NAMALWA (cell line): ENCODE data around the gene AUTS2.
A peak's percentile ranks its signal among the peaks of the same experiment; 100 is the strongest.

Experiments used
- DNase-seq: peaks from one replicate; pipeline ENCODE4 v3.0.0-alpha.2; 2015; ENCODE audit warnings: low spot score

Gene AUTS2

DNA sequence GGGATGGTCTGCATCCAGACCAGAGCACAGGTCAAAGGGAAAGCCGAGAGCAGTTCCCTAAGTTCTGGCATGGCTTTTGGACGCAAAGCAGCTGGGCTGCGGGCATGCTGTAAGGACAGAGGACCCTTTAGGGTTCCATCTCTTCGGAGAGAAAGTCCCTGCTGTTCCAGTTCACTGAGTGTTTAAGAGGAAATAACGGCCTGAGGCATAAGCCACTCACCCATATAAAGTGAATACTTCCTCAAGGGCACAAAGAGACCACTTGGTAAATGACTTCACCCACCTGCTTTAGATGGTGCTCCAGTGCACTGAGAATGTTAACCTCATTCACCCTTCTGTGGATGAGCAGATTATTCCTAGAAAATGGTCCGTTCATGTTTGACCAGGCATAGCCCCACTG is 946.9 kb downstream of the AUTS2 start:
- DNase-seq = peak; percentile 36

DNA sequence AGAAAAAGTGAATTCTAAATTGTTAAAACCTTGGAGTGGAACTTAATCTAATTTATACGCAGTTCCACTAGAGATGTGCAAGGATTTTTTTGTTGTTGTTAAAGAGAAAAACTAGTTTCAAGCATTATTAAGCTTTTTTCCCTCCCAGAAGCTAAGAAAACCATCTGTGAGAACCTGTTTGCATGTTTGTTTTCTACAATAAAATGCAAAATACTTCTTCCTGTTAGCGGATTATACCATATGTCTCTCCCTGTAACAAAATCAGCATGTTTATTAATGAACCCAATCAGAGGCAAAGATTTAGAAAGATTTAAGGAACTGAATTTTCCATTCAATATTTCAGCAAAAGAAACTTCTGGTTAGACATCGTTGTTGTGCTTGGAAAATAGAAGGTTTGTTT is 953.9 kb downstream of the AUTS2 start:
- no peak for DNase-seq

DNA sequence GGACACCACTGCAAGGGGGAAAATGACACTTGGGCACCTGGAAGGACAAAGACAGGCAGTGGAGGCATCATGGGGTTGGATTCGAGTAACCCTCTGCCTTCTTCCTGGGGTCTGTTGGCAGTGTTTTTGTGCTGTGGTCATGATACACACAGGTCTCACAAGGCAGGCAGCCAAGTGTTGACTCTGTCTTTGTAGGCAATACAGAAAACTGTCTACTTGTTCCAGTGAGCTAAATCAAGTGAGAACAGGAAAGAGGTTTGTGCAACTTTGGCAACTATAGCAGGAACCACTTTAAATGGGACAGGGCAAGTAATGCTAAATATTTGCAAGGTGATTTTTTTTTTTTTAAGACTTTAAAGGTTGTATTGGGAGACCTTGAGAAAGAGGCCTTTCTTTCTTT is 955.1 kb downstream of the AUTS2 start:
- no peak for DNase-seq

DNA sequence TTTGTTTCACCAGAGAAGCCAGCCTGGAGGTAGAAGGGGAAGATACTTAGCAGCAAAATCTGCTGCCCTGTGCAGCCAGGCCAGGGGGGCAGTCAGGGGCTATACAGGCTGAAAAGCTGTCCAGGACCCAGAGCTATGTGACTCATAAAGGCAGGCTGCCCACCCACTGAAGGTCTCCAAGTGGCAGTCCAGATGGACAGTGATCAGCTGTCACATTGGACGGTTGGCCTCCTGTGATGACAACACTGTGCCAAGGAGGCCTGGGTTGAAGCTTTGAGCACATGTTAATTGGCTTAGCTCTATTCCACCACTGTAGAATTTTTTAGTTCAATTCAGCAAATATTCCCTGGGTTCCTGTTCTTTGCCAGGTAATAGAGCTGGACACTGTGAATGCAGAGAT is 956.4 kb downstream of the AUTS2 start:
- no peak for DNase-seq

DNA sequence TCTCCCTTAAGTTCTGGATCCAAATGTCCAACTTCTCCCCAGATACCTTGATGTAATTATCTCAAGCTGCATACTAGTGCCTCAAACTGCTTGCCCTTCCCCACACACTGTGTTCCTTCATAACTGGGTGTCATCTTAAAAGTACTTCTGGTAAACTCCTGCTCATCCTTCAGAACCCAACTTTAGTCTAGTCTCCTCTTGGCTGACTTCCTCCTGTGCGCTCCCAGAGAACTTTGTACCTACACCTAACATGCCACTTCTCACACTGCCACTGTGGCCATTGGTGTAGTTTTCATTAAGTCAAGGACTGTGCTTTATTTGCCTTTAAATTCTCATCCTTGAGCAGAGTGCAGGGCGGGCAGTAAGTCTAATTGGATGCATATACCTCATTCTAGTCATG is 958.5 kb downstream of the AUTS2 start:
- DNase-seq = no peak

DNA sequence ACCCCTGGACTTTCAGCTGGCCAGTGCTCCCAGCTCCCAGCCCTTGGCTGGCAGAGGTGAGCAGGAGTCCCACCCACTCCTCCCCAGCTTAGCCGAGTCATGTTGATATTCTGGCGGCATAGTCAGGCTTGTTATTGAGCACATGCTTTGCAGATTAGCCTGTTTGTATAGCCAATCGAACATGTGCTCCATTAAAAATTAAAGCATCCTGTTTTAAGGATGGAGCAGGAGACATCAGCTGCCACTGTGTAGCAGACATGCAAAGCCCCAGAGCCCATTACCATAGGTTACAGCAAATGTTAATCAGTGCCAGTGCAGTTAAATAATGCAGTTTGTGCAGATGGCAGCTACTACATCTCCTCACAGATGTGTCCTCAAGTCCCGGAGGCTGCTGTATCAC is 959.1 kb downstream of the AUTS2 start:
- DNase-seq = no peak

DNA sequence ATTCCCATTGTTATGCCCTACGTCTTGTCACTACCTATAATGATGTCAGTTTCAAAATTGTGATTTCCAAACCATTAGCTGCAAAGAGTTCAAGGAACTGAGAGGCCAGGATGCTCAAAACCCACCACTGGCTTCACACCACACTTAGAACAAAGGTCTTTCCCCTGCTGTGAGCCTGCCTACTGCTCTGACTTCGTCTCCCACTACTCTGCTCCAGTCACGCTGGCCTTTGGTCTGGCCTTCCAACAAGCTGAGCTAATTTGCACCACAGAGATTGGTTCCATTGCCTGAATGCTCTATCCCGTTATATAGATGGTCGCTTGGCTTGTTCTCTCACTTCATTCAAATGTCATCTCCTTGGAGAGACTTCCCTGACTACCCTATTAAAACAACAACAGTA is 961.5 kb downstream of the AUTS2 start:
- DNase-seq = no peak

DNA sequence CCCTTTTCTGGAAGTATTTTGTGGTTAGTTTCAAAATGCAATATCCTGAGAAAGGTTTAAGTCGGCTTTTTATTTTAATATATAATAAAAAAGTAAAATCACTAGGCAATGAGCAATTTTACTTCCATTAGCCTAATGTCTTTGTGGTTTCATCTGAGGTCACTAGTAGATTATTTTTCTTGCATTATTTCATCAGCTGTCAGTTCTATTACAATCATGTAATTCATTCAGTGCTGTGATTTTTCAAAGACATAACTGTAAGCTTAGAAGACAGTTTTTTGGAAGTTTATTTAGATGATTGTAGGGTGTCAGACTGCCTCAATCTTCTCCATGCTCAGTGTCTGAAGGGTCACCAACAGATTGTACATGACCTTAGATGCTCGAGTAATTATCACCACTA is 965.7 kb downstream of the AUTS2 start:
- no peak for DNase-seq

DNA sequence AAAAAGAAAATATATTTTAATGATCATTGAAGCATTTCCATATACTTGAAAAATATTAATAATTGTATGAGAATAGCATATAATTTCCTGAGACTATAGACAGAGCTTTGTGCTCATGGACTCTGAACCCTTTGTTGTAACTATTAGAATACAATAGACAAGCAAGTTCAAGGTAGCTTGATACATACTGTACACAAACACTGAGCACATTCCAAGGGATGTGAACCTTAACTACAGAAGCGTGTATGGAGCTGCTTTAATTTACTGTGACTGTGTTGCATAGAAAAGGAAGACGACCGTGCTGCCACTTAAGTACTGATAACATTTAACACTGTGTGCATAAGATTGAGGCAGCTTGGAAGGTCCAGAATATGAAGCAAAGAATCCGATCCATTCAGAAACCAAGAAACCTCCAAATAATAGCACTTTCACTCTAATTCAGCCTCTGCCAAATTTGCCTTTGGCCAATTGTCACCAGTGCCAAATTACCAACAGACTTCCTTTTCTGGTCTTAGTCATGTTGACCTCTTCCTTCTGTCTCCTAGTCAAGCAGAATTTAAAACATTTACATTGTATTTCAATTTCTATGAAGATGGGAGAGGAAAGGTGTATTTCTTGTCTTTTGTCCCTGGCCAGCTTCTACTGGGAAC is 967.6 kb downstream of the AUTS2 start:
- no peak for DNase-seq

DNA sequence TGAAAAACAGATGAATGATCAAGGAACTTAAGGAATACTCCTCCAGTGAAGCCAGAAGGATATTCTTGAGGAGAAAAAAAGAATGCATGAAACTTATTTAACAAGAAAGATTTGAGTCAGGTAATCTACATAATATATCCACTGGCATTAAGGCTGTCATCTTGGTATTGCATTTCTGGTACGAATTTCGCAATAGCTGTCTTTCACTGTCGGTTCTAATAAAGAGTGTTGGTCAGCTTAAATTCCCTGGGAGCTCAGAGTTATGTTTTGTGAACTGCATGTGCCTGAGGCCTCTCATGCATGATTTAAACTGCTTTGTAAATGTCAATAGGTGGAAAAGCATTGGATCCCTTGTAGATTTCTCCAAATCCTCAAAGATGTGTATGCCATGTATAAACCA is 968.4 kb downstream of the AUTS2 start:
- no peak for DNase-seq

DNA sequence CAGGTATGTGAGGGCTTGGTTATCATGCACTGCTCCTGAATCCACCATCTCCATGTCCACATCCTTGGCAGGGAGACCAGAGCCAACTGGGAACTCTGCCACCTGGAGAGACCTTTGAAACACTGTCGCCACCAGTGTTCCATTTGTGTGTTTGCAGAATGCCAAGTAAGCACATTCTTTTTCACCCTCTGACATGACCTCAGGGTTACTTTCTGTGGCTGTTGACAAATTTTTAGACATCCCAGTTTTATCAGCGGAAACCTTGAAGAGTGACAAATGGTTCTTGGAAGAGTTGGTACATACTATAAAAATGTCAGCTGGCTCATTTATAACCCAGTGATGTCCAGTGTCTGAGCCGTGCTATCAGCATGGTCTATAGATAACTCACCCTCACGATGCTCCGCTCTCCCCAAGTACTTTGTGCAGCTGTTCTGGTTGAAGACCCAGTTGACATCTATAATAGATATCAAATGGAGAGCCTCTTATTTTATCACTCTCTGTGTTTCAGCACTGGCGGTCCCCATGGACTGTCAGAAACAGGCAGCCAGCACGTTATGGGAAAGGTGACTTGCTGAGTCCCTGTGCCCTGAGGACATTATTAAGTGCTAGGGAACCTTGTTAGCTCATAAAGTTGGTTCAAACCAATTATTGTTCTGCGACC is 970.5 kb downstream of the AUTS2 start:
- no peak for DNase-seq

DNA sequence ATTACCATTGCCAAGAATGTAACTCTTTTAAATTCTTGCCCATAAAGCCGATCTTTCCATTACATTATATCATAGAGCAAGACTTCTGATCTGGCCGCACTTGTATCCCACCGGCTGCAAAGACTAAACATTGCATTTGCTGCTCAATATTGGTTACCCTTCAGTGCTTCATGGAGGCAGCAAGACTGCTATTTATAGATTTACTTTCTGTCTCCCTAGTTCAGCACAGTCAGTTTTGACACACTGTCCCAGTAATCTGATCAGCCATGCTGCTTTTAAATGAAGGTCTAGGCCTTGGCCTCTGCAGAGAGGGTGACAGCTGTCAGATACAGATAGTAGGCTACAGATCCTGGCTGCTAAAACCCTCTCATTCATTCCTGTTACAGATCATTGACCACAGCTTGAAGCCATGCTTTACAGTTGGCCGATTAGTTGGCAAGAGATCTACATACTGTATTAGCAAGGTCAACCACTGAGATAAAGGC is 971.1 kb downstream of the AUTS2 start:
- peak; percentile 46 for DNase-seq

DNA sequence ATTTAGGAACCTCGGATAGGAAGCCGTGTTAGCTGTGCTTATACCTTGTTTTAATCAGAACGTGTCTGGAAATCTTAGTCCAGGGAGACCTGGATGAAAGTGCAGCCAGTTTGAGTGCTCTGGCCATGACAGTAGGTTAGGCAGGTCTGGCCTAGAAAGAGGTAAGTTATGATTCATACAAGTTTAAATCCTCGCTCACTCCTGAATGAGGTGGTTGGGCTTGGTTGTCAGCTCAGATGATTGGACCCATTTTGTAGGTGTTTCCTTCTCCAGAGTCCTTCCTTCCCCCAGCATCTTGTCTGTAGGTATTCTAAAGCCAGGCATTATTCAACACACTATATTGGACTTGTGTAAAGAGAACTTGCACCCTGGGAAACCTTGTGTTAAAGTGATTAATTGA is 971.8 kb downstream of the AUTS2 start:
- DNase-seq = no peak

DNA sequence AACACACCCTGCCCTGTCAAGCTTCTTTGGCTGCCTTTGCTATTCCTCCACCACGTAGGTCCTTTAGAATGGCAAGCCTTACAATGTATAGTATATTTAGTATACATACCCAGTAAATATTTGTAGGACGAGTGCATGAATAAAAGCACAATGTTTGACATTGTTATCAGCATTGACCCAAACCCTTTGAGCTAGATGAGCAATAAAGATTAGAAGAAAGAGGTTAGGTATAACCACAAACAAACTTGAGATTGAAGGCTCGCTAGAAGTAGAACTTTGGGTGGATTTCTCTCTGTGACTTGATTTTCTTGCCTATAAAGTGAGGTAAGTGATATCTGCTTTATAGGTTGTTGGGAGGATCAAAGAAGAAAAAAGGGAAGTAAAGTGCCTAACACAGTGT is 972.7 kb downstream of the AUTS2 start:
- DNase-seq = no peak

DNA sequence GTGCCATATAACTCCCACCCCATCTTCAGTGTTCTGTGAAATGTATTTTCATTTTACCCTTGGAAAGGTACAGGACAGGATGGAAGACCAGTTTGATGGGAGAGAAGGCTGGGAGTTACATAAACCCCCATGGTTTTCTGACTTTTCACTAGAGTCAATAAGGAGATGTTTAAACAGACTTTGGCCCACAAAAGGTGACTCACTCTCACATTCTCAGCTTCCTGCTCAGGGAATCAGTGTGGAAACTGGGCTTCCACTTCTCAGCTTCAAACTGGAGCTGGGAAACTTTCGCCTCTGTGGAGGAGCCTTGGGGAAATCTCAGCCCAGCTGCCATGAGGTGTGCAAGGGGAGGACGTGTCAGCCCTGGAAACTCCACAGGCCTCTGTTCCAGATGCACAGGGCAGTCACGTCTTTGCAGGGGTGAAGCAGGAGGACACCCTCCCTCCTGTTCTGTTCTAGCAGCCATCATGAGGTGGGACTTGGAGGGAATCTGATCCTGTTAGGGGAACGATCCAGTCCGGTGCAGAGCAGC is 973.2 kb downstream of the AUTS2 start:
- no peak for DNase-seq

DNA sequence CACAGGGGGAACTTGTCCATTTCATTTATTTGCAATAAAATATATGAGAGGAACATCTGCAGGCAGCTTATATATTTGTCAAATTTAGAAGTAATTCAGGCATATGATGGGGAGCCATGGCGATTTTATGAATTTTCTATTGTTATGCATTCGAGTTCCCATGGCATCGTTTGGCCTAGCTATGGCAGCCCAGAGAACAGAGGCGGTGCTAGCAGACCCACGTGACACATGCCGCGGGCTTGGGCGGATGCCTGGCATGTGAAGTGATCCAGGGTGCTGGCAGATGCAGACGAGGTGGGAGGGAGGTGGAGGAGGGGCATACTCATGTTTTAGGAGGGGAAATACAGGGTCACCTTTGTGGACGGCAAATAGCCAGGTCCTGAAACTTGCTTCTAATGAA is 973.7 kb downstream of the AUTS2 start:
- no peak for DNase-seq

DNA sequence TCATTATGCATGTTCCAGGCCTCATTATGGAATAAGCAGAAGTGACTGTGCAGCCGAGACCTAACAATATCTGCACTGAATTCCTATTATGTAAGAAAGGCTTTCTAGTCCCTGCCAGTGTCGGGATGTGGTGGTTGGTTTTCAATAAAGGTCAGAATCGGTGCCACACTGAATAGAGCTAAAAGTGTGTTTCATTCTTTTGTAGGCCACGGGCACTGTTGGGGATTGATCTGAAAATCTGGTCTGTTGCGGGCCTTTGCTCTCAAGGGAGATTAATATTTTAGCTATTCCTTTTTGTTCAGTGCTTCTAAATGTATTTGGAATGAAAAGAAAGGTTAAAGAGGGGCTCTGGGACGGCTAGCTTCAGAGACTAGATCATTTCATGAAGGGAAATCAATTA is 974.3 kb downstream of the AUTS2 start:
- no peak for DNase-seq

DNA sequence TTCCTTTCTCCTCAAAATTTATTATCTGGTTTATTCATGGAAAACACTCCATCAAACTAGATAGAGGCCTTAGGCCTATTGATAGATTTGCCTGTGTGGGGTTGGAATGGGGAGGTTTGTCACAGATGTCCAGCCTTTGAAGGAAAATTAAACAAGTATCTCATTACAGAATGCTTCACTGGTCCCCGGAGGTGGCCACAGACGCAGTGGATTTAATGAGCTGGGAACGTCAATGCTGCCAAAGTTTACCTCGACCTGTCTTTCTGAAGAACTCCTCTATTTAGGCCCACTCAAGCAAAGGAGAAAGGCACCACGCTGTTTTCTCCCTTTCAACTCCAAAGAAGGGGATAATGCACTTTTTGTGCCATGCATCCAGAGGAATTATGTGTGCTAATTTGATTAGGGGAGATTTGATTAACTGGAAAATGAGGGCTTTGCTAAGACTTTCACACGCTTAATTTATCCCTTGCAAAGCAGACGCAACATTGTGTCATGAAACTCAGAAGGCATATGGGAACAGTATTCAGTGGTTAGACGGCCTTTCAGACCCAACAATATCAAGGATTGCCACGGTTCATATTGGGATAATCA is 974.9 kb downstream of the AUTS2 start:
- no peak for DNase-seq

DNA sequence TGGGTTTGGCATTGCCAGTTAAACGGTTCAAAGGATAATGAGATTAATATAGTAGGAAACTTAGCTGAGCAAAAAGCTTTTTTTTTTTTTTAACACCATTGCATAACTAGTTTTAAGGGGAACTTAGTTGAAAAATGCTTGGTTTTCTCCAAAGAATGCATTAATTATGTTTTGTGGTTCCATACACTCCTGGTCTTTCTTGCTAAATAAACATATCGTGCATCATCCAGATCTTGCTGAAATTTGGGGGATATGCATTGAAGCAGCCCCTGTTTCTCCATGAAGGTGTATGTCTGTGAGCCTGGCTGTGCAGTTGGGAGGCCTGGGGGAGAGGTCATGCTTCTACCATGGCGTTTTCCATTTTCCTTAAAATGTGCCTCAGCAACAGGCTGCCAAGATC is 975.4 kb downstream of the AUTS2 start:
- no peak for DNase-seq

DNA sequence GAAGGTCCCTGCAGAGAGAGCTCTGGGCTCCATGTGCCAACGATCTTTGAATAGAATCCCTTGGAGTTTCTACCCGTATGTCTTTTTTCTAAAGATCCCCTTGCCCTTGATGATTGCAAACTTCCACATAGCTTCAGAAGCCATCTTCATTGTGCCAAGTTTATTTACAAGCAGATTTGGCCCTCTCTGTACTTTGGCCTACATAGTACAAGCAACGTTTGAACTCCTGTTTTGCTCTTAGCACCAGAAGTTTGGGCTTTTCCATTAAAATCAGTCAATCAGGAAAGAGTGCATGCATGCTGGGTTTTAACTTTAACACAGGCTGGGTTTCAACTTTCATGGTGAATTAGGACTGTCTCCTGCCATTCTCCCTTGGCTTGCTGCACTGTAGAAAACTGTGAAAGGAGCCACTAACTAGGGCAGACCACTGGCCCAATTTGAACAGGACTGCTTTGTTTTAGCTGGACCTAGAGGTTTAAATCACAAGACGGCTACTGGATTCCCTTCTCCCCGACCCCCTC is 976.1 kb downstream of the AUTS2 start:
- DNase-seq = no peak

DNA sequence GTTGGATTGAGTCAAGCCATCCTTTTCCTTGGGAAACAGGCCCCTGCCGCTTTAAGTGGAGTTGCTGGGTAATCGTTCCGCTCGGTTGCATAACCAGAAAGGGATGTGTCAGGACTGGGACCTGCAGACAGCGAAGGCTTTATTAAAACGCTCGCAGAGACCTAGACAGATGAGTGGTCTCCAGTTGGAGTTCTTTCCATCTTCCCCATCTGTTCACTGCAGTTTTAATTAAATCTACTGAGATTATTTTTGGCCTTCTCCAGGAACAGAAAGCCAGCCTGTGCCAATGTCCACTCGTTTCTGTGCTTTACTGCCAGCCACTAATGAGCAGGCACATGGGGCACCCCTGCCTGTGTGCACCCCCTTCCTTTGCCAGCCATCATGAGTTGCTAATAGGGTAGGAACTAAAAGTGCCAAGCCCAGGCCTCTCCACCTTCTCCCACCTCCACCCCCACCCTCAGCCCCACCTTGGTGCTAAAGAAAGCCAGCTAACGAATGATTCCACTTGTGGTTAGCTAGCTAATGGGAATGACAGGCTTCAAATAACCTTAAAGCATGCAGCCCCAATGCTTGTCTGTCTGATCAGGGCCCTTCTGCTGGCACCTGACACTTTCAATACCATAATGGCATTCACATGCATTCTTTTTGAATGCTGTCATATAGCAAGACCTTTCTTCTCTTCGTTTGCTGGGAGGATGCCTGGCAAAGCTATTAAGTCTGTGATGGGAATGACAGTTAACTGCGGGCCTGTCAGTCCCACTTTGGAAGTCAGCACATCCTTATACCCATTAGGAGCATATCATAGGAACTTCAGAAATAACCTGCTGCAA is 976.9 kb downstream of the AUTS2 start:
- no peak for DNase-seq

DNA sequence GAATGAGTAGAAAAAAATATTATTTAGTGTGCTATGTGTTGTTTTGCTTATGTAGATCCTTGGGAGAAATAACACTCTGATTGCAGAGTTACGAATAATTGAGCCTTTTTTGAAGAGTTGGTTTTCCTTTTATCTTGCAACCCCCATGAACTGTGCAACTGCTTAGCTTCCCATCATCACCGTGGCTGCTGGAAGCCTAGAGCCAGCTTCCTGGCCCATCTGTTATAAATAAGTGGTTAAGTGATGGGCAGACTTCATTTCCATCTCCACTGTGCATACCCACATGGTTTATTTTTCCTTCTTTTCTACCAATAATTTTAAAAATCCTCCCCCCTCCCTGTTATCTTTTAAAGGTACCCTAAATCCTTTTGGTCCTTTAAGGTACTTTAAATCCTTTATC is 978.8 kb downstream of the AUTS2 start:
- no peak for DNase-seq
